Glutamatergic neuron (in vitro differentiated cells): ENCODE data around the gene CASP12. TPM values are rescaled to one million over a fixed set of nuclear protein-coding genes. Genes with fewer than 3 reads are reported as not detected.

Experiments
- DNase-seq: peaks from one replicate; pipeline ENCODE4 v3.0.0; 2022
- H3K27ac Mint-ChIP-seq: one replicate; pipeline ENCODE4 v1.8.0; 2020; ENCODE audit warnings: mild to moderate bottlenecking, mixed read lengths, inconsistent platforms; ENCODE audit not compliant: unreplicated experiment
- H3K27me3 Mint-ChIP-seq: one replicate; pipeline ENCODE4 v1.8.0; 2020; ENCODE audit warnings: mild to moderate bottlenecking, moderate library complexity, mixed read lengths, inconsistent platforms; ENCODE audit not compliant: unreplicated experiment
- H3K36me3 Mint-ChIP-seq: one replicate; pipeline ENCODE4 v1.8.0; 2020; ENCODE audit warnings: mild to moderate bottlenecking, mixed read lengths, inconsistent platforms; ENCODE audit not compliant: unreplicated experiment
- H3K4me1 Mint-ChIP-seq: one replicate; pipeline ENCODE4 v1.8.0; 2020; ENCODE audit warnings: mild to moderate bottlenecking, low read depth, mixed read lengths, inconsistent platforms; ENCODE audit not compliant: unreplicated experiment
- H3K4me3 Mint-ChIP-seq: one replicate; pipeline ENCODE4 v1.8.0; 2020; ENCODE audit warnings: mild to moderate bottlenecking, mixed read lengths, inconsistent platforms; ENCODE audit not compliant: unreplicated experiment
- H3K9me3 Mint-ChIP-seq: one replicate; pipeline ENCODE4 v1.8.0; 2020; ENCODE audit warnings: mild to moderate bottlenecking, moderate library complexity, mixed read lengths, inconsistent platforms; ENCODE audit not compliant: unreplicated experiment
- total RNA-seq: library from RNA; stranded (reverse); fragmentation: NEBNext Ultra II Directional; extraction: Animal tissue kit (Norgen Biotek cat#: 25700); gene quantifications from one replicate; pipeline ENCODE4 v1.2.1, GENCODE V29; 2021; ENCODE audit not compliant: unreplicated experiment
- TF ChIP-seq, protein P1 (sequence below): fragments of 200-600 bp; sonication (generic); IDR thresholded peaks from one replicate; pipeline ENCODE4 v1.5.0; 2021; ENCODE audit not compliant: partially characterized antibody, unreplicated experiment

CASP12 gene
- total RNA-seq, 1 donor from 2014 or later: not detected

DNA sequence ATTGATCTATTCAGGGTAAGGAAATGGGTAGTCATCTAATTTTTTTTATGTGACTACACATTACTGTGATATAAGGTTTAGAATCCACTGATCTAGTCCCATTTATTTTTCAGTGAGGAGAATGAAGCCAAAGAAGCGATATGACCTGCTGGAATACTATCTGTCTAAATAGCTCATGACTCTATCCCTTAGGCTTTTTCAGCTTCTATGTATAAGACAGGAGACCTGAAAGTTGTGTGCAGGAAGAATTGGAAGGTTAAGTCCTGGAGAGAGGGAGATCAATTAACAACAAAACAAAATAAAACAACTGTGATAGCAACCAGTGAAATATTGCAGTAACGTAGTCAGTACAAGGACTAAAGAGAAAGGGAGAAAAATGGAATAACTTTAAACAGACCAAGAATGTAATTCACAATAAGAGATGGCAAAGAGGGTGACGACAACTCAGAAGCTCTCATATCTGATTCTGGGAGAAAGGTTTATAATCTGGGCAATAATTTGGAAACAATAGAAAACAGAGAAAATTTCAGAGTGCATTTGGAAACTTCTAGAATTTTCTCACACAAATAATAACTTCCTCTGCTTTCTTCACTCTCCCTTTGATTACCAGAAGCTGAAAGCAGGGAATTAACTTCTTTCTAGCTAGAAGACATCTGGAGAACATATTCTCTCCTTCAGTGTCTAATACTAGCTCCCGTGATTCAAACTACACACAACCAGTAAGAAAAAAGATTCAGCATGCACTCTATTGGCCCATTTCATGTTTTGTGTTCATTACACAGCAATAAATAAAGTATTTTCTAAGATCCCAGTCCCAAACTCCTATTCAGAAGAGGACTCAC is 19.2 kb upstream of the CASP12 start:
- Mint-ChIP-seq H3K4me3 (no peak overlapping the region), H3K36me3 (no peaks in the 10 kb centered on the region), H3K4me1 (no peaks in the 10 kb centered on the region), H3K27ac (no peak overlapping the region), H3K27me3 (no peaks in the 10 kb centered on the region), H3K9me3 (no peaks in the 10 kb centered on the region)
- TF ChIP-seq, protein P1, sequence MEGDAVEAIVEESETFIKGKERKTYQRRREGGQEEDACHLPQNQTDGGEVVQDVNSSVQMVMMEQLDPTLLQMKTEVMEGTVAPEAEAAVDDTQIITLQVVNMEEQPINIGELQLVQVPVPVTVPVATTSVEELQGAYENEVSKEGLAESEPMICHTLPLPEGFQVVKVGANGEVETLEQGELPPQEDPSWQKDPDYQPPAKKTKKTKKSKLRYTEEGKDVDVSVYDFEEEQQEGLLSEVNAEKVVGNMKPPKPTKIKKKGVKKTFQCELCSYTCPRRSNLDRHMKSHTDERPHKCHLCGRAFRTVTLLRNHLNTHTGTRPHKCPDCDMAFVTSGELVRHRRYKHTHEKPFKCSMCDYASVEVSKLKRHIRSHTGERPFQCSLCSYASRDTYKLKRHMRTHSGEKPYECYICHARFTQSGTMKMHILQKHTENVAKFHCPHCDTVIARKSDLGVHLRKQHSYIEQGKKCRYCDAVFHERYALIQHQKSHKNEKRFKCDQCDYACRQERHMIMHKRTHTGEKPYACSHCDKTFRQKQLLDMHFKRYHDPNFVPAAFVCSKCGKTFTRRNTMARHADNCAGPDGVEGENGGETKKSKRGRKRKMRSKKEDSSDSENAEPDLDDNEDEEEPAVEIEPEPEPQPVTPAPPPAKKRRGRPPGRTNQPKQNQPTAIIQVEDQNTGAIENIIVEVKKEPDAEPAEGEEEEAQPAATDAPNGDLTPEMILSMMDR: no peak
- no peak for DNase-seq

DNA sequence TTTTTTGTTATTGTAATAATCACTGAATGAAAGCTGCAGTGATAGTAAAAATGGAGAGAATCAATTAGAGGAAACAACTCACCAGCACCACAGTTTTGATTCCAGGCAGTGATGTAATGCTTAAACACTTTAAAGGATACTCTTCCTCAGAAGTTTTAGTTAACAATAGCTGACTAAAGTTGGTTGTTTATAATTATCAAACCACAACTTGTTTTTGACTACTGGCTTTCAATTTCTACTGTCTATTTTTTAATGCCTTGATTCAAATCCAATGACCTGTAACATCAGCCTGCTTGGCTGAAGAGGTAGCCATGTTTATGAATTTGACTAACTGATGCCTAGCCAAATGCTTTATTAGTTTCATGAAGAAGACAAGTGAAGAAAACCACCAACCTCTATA is 18.2 kb upstream of the CASP12 start:
- TF ChIP-seq, protein P1: no peak
- no peak for DNase-seq
- Mint-ChIP-seq H3K4me1 (no peaks in the 10 kb centered on the region), H3K9me3 (no peaks in the 10 kb centered on the region), H3K27me3 (no peaks in the 10 kb centered on the region), H3K27ac (no peak overlapping the region), H3K36me3 (no peaks in the 10 kb centered on the region), H3K4me3 (no peak overlapping the region)

DNA sequence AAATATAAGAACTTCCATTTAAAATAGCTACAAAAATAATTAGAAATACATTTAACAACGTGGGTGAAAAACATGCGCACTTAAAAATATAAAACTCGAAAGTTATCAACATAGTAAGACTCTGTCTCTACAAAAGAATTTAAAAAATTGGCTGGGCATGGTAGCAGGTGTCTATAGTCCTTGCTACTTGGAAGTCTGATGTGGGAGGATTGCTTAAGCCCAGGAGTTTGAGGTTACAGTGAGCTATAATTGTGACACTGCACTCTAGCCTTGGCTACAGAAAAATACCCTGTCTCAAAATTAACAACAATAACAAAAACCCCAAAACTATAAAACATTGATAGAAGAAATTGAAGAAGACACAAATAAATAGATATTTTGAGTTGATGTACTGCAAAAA is 13.8 kb upstream of the CASP12 start:
- H3K4me3 Mint-ChIP-seq: no peak overlapping the region
- H3K36me3 Mint-ChIP-seq: no peaks in the 10 kb centered on the region
- H3K27me3 Mint-ChIP-seq: no peaks in the 10 kb centered on the region
- TF ChIP-seq, protein P1: no peak
- DNase-seq: no peak
- no peaks in the 10 kb centered on the region for H3K4me1 Mint-ChIP-seq
- H3K27ac Mint-ChIP-seq: no peak overlapping the region
- no peaks in the 10 kb centered on the region for H3K9me3 Mint-ChIP-seq

DNA sequence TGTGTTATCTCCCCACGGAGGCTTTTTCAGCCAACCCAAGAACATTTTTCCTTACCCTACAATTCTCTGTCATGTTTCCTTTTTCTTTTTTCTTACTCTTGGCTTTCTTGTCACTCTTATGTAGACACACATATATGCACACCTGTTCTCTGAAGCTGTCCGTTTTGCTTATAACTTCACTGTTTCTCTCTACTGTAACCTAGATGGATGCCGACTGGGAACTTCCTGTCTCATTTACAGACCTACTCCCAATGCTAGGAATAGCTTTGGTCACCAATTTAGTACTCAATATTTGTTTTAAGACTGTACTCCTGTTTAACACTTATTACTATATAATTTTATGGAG is 9.9 kb upstream of the CASP12 start:
- Mint-ChIP-seq H3K4me1 (no peaks in the 10 kb centered on the region), H3K27me3 (no peaks in the 10 kb centered on the region), H3K4me3 (no peak overlapping the region), H3K27ac (no peak overlapping the region), H3K36me3 (no peaks in the 10 kb centered on the region), H3K9me3 (no peaks in the 10 kb centered on the region)
- no peak for DNase-seq
- TF ChIP-seq, protein P1: no peak

DNA sequence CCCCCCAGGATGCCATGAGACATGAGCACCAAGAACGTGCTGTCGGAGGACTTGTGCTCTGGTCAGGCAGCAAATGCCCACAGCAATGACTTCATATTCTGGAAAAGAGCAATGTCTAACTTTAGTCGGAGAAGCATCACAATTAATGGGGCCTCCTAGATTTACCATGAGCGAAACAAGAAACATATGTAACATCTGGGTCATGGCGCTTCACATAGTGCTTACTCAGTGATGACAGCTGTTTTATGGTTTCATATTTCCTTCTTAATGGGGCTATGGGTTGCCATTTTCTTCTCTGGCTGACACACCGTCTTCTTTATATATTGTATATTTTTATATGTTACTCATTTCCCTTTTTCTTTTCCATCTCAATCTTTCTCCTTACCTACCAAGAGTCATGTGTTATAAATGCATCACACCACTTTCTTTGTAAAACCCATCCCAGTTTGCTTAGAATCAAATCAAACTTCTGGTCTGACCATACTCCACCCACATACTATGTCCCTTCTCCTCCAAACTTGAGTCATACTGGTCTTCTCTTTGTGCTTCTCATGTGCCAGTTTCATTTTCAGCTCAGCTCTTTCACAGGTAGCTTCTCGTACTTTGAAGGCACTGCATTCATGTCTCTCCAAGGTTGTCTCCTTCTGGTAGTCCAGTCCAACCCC is 9.4 kb upstream of the CASP12 start:
- no peak for DNase-seq
- no peak overlapping the region for H3K4me3 Mint-ChIP-seq
- no peaks in the 10 kb centered on the region for H3K36me3 Mint-ChIP-seq
- TF ChIP-seq, protein P1: no peak
- H3K4me1 Mint-ChIP-seq: no peaks in the 10 kb centered on the region
- no peak overlapping the region for H3K27ac Mint-ChIP-seq
- H3K9me3 Mint-ChIP-seq: no peaks in the 10 kb centered on the region
- H3K27me3 Mint-ChIP-seq: no peaks in the 10 kb centered on the region
